Measurements from ENCODE around the gene ALDH16A1.

The ALDH16A1 gene

DNA sequence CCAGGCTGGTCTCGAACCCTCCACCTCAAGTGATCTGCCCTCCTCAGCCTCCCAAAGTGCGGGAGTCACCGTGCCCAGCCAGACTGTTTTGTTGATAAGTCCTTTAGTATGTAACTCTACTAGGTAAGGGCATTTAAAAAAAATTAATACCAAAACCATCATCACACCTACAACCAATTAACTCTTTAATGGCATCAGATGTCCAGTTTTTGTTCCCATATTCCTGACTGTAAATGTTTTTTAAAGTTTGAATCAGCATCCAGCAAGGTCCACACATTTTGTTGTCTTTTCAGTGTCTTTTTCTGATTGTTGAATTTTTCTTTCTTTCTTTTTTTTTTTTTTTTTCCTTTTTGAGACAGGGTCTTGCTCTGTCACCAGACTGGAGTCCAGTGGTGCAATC is 65.0 kb downstream of the ALDH16A1 start:
- no peak for DNase-seq (ENCODE audit: low read depth)
